Fibroblast of skin of right biceps (primary cell): ENCODE measurements around the gene SLC49A3.

Source experiments
- DNase-seq: peaks from one replicate; pipeline ENCODE4 v3.0.0-alpha.2; 2013

Gene SLC49A3

DNA sequence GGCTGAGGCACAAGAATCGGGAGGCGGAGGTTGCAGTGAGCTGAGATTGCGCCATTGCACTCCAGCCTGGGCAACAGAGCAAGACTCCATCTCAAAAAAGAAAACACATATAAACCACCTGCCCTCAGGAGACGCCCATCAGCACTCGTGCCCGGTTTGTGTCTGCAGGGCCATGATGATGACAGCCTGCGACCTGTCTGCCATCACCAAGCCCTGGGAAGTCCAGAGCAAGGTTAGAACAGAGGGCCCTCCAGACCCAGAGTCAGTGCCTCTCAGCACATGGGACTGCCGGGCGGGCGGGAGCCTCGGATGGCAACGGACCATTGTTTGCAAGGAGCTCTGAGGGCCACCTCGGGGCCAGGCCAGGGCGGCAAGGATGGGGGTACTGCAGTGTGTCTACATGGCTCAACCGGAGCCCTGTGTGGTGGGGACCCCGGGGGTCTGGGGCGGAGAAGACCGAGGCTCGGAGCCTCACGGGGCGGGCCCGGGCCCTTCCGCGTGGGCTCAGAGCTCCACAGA, 24.2 kb downstream of the SLC49A3 start:
- no peak for DNase-seq

DNA sequence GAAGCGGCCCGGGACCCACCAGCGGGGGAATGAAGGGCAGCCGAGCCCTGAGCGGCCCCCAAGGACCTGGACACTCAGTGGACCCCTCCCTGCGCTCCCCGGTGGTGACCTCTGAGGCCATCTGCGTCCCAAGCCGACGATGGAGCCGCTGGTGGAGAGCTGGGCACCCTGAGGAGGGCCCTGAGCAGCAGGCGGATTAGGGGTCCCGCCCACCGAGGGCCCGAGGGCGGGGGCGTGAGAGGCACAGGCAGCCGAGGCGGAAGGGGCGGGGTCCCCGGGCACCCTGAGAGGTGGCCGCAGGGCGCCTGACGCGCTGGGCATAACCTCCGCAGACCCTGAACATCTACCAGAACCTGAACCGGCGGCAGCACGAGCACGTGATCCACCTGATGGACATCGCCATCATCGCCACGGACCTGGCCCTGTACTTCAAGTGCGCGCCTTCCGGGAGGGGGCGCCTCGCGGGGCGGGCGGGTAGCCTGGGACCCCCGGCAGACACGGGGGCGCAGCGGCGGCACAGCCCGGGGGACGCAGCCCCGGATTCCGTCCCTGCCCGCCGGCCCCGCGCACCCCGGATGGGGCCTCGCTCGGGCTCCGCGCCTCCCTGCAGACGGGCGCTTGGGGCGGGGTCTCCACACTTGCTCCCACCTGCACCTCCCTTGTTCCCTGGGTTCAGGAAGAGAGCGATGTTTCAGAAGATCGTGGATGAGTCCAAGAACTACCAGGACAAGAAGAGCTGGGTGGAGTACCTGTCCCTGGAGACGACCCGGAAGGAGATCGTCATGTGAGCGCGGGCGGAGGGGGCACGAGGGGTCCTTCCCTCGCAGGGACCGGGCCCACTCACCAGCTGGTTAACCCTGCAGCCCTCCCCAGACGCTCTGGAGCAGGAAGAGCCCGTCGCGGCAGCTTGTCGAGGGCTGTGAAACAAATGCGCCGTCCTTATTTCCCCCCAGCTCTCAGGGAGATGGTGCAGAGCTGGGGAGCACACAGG, 25.2 kb downstream of the SLC49A3 start:
- no peak for DNase-seq

DNA sequence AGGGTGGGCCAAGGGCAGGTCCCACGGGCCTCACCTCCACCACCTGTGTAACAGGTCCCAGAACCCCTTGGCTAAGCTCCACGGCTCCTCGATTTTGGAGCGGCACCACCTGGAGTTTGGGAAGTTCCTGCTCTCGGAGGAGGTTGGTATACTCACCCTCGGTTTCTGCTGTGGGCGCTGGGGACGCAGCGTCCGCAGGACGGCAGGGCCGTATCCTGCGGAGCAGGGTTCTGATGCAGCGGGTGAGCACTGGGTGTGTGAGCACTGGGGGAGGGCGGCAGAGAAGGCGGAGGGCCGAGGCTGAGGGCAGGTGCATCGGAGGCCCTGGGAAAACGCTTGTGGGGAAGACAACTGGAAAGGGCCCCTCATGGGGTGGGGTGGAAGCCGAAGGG, 25.9 kb downstream of the SLC49A3 start:
- DNase-seq: no peak

DNA sequence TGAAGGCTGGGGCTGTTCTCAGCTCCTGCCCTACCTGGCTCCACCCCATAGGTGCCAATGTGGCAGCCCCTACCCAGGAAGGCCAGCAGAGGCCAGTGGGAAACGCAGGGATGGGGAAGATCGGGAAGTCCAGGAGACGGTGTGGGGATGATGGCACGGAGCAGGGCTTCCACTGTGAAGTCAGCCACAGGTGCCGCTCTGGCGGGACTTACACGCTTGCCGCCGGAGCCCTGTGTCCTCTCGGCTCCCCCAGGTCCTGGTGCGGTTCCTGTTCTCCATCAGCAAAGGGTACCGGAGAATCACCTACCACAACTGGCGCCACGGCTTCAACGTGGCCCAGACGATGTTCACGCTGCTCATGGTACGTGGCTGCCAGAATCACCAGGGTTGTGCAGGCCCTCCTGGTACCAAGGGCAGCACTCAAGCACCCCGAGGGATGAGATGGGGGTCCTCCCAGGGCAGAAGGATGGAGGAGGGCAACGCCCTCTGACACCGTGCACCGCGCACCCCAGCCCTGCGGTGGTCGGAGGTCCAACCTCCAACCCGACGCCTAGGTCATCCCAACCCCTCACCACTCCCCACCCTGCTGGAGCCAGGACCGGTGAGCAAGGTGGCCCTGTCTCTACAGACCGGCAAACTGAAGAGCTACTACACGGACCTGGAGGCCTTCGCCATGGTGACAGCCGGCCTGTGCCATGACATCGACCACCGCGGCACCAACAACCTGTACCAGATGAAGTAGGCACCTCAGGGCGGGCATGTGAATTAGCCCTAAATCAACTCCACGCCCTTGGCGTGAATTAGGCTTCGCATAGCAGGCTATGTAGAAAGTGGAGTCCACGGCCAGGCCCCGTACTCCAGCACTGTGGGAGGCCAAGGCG, 26.8 kb downstream of the SLC49A3 start:
- DNase-seq: no peak

DNA sequence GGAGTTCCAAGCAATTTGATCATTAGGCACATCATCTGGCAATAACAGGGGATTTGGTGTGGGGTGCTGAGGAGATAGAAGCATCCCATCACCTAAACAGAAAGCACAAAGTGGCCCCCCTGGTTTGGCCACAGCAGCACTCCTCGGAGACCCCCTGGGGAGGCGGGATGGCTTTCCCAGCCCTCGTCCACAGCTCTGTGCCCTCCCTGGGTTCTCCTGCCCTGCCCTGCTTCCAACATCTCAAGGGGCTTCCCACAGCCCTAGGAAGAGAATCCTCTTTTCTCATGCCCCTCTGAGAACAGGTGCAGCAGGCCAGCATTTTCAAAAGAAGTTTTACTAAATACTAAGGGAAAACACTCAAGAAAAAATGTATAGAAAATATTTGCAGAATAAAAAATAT, 27.7 kb downstream of the SLC49A3 start:
- DNase-seq: no peak

DNA sequence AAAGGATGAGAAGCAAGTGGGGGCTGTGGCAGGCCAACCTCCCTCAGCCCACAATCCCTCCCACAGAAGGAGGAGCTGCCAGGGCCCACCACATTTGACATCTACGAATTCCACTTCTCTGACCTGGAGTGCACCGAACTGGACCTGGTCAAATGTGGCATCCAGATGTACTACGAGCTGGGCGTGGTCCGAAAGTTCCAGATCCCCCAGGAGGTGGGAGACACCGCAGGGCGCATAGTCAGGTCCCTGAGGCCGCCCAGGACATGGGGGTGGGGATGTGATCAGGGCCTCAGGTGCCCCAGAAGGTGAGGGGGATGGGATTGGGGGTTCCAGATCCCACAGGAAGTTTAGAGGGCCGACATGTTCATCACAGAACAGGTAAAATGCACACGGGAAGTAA, 28.6 kb downstream of the SLC49A3 start:
- no peak for DNase-seq

DNA sequence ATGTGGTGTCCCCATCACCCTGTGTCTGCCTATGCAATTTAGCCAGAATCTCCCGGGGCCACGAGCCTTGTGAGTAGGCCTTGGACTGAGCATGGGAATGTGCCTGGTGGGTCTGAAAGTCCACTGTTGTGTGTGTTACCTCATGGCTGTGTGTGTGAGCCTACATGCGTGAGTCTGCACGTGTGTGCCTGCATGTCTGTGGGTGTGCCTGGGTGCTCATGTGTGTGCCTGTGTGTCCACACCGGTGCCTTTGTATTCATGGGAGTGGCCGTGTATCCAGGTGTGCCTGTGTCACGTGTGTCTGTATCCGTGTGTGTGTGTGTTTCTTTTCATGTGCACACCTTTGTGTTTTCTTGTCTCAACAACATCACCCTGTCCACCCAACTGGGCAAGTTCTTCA, 29.1 kb downstream of the SLC49A3 start:
- DNase-seq: no peak

DNA sequence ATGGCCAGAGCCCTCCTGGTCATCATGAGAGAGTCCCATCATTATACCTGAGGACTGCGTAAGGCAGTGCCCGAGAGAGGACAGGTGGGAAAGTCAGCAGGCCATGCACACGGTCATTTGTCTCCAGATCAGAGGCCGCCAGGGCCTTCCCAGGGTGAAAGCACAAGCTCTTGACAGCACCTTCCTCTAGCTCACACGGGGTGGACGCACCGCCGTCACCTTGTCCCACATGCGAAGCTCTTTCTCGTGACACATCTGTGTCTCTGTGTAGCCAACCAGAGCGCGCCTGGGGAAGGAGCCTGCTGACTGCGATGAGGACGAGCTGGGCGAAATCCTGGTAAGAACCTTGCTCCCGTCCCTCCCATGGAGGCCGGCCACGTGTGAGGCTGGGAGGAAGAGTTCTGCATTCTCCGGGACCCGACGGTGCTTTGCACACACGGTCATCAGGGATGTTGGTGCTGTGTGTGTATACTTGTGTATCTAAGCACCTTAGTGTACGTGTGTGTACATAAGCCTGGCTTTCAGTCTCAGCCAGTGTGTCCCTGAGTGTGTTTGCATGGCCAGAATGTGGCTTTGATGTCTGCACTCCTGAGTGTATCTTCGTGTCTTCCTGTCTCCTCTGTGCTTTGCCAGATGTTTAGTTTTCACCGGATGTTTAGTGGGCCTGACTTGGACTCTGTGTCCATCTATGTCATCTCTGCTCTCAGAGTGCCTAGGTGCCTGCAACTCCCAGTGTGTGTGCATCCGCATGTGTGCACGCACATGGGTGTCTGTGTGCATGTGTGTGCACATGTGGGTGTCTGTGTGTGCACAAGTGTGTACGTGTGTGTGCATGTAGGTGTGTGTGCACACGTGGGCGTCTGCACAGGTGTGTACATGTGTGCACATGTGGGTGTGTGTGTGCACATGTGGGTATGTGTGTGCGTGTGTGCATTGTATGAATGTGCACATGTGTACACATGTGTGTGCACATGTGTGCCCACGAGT, 30.0 kb downstream of the SLC49A3 start:
- DNase-seq: no peak

DNA sequence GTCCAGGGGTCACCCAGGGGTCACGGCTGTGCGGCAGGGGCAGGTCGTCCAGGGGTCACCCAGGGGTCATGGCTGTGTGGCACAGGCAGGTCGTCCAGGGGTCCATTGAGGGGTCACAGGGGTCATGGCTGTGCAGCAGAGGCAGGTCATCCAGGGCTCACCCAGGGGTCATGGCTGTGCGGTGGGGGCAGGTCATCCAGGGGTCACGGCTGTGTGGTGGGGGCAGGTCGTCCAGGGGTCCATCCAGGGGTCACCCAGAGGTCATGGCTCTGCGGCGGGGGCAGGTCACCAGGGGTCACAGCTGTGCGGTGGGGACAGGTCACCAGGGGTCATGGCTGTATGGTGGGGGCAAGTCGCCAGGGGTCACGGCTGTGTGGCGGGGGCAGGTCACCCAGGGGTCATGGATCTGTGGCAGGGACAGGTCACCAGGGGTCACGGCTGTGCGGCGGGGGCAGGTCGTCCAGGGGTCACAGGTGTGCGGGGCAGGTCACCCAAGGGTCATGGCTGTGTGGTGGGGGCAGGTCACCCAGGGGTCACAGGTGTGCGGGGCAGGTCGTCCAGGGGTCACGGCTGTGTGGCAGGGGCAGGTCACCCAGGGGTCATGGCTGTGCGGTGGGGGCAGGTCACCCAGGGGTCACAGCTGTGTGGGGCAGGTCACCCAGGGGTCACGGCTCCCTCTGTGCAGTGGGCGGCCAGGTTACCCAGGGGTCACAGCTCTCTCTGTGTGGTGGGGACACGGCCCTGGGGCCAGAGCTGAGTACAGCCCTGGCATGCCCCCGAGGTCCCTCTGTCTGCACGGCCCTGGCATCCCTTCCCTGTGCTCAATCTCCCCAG, 30.9 kb downstream of the SLC49A3 start:
- DNase-seq: no peak

DNA sequence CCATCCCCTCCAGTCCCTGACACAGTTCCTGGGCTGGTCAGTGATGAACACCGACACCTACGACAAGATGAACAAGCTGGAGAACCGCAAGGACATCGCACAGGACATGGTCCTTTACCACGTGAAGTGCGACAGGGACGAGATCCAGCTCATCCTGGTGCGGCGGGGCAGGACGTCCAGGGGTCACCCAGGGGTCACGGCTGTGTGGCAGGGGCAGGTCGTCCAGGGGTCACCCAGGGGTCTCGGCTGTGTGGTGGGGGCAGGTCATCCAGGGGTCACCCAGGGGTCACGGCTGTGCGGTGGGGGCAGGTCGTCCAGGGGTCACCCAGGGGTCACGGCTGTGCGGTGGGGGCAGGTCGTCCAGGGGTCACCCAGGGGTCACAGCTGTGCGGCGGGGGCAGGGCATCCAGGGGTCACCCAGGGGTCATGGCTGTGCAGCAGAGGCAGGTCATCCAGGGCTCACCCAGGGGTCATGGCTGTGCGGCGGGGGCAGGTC, 31.6 kb downstream of the SLC49A3 start:
- DNase-seq: no peak

DNA sequence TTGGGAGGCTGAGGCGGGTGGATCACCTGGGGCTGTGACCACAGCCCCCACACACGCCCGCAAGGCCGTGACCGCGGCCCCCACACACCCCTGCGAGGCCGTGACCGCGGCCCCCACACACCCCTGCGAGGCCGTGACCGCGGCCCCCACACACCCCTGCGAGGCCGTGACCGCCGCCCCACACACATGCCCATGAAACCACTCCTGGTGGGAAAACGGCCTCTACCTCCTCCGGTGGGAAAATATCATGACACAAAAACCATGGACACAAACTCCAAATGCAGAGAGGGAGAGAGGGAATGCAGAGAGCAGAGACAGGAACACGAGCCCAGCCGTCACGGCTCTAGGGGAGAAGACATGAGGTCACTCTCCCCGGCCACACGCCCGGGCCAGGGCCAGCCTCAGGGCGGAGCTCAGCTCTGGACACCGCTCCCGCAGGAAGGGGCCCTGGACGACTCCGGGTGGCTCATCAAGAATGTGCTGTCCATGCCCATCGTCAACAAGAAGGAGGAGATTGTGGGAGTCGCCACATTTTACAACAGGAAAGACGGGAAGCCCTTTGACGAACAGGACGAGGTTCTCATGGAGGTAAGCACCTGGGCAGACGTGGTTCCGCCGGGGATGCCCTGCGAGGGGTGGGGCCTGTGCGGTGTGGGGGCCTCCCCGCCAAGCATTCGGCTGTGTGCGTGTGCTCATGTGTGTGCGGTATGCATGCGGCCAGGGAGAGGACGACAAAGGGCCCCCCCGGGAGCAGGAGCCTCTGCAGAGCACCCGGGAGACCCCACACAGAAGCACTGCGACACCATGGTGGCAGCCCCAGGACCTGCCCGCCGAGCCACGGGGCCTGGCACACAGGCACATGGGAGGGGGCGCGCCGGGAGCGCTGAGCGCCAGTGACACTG, 32.3 kb downstream of the SLC49A3 start:
- no peak for DNase-seq

DNA sequence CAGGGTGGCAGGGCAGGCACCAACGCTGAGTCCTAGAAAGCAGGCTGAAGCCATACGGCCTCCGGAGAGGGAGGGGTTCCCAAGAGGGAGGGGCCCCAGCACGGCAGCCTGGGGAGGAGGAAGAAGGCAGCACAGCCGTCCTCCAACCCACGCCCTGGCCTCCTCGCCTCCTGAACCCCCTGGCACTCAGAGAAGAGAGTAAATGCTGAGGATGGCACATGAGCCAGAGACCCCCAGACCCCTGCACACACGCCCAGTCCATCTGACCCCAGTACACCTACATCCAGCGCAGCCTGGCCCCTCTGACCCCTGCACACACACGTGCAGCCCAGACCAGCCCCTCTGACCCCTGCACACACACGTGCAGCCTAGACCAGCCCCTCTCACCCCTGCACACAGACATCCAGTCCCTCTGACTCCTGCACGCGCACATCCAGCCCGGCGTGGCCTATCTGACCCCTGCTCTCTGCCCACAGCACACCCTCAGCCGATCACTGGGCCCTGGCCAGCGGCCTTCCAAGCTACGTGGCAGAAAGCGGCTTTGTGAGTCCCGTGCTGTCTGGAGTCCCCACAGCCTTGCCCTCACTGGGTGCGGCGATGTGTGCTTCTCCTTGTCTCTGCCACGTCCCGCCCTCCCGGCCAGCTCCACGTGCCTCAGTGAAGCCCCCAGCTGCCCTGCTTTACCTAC, 33.3 kb downstream of the SLC49A3 start:
- no peak for DNase-seq

DNA sequence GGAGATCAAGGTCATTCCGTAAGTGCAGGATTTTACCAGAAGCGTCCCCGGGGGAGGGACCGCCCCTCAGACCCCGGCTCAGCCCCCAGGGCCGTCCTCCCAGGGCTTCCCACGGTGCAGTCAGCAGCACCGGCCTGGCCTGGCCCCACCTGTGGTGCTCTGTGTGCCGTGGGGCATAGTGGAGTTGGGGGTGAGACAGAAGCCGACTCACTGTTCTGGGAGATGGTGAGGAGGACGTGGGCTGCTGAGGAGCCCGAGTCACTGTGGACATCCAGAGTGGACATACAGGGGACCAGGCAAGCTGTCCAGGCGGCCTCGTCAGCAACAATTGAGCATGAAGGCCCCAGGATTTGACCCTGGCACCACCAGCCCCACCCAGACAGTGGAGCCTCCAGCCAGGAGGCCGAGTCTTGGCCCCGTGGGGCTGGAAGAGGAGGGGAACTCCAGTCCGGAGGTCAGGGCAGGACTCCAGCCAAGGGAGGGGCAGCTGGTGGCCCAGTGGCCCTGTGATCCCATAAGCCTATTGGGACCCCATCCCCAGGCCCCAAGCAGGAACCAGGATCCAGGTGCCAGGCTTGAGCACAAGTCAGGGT, 34.0 kb downstream of the SLC49A3 start:
- no peak for DNase-seq

DNA sequence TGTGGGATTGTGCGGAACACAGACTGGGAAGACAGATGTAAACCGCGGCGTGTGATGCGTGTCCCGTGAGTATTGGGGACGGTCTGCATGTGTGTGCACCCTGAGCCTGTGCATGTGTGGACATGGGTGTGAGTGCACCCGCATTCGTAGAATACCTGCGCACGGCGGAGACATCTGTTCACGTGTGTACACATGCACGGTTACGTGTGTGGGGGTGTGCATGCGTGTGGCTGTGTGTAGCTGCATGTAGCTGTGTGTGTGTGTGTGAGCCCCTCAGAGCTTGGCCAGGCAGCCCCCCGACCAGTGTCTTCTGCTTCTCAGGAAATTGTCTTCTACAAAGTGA, 34.5 kb downstream of the SLC49A3 start:
- DNase-seq: no peak

DNA sequence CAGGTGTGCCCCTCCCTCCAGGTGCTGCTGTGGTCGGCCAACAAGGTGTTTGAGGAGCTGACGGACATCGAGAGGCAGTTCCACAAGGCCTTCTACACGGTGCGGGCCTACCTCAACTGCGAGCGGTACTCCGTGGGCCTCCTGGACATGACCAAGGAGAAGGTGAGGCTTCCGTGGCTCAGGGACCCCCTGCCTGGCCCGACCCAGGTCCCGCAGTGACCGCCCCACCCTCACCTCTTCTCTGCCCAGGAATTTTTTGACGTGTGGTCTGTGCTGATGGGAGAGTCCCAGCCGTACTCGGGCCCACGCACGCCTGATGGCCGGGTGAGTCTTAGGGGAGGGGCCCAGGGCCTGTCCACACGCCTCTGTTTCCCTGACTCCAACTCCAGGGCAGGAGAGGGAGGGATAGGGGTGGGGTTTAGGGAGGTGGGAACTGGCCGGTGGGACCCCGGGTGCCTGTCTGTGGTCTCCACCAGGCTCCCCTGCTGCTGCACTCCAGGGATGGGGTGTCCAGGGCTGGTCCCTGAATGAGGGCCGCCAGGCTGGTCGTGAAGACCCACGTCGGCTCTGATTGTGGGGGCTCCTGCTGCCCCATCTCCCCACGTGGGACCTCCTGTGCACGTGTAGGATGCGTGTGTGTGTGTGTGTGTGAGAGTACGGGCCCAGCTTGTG, 35.0 kb downstream of the SLC49A3 start:
- DNase-seq: no peak

DNA sequence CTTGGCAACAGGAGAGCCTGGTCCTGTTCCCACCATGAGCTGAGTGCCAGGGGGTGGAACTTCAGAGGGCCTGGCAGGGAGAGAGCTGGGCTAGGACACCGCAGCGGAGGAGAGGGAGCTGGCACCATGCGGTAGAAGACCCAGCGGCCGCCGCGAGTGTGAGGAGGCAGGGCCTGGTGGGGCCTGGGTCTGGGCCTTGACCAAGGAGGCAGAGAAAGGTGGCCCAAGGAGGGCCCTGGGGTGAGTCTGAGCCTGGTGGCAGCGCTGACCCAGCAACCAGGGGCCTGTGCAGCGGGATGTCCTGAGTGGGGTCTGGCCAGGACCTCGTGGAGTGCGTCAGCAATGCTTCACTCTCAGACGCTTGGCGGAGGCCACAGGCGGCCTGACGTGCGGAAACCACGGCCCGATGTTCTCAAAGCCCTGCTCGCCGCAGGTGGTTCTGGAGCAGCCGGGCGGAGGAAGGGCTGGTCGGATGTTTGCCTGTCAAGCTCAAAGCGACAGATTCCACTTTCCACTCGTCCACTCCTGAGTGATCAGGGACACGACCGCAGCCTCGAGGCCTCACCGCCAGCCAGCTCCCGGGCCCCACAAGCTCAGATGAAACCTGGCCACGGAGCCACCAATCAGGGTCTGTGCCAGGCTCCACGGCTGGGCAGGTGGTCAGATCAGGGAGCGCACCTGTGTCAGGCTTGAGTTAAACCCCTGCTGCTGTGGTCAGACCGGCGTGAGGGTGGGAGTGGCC, 35.7 kb downstream of the SLC49A3 start:
- no peak for DNase-seq

DNA sequence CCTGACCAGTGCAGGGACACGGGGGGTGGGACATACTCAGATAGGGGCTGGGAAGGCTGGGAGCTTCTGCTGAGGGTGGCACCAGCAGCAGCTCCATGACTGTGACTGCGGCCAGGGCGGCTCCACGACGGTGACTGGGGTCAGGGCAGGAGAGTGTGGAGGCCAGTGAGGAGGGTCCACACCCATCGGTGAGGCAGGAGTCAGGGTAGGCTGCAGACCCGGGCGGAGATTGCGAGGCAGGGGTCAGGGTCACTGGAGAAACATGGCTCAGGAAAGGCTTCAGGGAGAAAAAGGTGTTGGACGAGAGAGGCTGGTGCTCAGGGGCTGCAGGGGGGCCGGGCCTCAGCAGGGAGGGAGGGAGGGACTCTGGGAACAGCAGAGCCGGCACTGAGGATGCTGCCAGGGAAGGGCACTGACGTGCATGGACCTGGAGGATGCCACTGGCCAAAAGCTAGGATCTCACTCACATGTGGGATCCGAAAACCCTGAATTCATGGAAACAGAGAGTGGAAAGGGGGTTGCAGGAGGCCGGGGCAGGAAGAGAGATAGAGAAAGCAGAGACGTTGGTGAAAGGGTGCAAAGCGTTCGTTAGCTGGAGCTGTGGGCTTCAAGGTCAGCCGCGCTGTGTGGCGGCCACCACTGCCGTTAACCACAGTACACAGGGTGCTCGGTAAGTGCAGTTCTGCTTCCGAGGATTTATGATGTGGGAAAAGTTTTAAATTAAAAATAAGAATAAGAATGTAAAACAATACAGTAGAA, 36.9 kb downstream of the SLC49A3 start:
- DNase-seq: no peak
